SW 1271 (cell line): ENCODE measurements around the gene JAK2.

Source experiments
- DNase-seq, 2 experiments: peaks; one replicate each; lab custom pipeline; 2025; lab: John Stamatoyannopoulos, UW

The JAK2 gene

DNA sequence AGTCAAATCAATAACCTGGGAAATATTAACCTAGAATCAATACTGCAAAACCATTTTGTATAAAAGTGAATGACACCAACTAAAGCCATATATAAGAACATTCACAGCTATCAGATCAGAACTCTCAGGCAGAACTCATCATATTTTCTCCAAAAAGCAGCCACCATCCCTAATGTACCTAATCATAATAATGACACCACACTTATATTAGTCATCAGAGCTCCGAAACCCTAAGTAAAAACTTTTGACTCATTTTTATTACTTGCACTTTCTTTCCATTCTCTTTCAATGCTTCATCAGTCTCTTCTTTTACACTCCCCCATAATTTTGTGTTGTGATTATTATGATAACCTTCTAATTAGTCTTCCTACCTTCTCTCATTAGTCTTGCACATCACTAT is 155.1 kb downstream of the JAK2 start:
- no peak for DNase-seq

DNA sequence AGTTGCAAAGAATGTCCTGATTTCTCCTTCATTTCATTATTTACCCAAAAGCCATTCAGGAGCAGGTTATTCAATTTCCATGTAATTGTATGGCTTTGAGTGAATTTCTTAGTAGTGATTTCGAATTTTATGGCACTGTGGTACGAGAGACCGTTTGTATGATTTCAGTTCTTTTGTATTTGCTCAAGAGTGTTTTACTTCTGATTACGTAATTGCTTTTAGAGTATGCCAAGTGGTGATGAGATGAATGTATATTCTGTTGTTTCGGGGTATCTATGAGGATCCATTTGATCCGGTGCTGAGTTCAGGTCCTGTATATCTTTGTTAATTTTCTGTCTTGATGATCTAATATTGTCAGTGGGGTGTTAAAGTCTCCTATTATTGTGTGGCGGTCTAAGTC is 159.1 kb downstream of the JAK2 start:
- no peak for DNase-seq

DNA sequence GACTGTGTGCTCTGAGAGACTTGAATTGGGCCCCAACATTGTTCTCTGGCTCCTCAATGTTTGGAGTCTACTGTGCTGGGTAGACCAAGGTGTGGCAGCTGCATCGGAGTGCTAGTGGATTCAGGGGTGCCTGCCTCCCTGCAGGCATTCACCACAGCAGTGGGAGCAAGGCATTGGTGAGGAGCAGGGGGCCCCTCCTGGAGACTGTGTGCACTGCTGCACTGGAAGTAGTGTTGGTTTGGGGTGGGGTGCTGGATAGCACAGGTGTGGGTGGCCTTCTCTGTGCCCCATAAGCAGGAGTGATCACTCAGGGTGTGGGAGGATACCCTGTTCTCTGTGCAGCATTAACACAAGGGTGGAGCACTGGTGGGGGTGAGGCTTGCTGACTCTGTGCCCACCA is 161.2 kb downstream of the JAK2 start:
- DNase-seq: no peak
